PFSK-1 (cell line): ENCODE data around the gene CYLD.

Experiments used
- POLR2AphosphoS5 ChIP-seq: IDR thresholded peaks from 2 replicates; pipeline ENCODE4 v1.6.1; 2012; ENCODE audit warnings: low read depth, mild to moderate bottlenecking, control low read depth, low read length, moderate library complexity
- REST ChIP-seq, 2 experiments: IDR thresholded peaks; 2 replicates each; pipeline versions ENCODE4 v1.6.1 to v1.8.0; 2011 to 2012; ENCODE audit warnings: low read depth in 2 of 2, low read length in 2 of 2, control low read depth in 1 of 2, inconsistent platforms in 1 of 2, mild to moderate bottlenecking in 1 of 2, moderate library complexity in 1 of 2; ENCODE audit not compliant: insufficient read depth in 1 of 2

- TF ChIP-seq REST (IDR thresholded peaks at IDR 0.05; ENCODE audit: insufficient read depth in 1 of 2, low read depth in 2 of 2, low read length in 2 of 2) (no peak), POLR2AphosphoS5 (no peak)
These were observed 92.0 kb downstream of the CYLD start for GRCh38 chr16:50833929-50834328.
